Liver (tissue), 9 donors: Measurements from ENCODE around the gene CEP68. TPM values are rescaled to one million over a fixed set of nuclear protein-coding genes. Genes with fewer than 3 reads are reported as not detected.

Experiments used
- DNase-seq: peaks from one replicate; pipeline ENCODE4 v3.0.0-alpha.2; 2017; ENCODE audit warnings: low spot score
- H3K27ac ChIP-seq, 2 donors: one replicate each; pipeline ENCODE4 v1.7.0; 2013; ENCODE audit warnings: inconsistent platforms in 2 of 2, low read length in 2 of 2, control low read depth in 1 of 2, low read depth in 1 of 2, mild to moderate bottlenecking in 1 of 2
- H3K27me3 ChIP-seq, 4 donors: one replicate each; pipeline versions ENCODE4 v1.6.1 to v1.7.0; 2013; ENCODE audit warnings: low read length in 3 of 4, inconsistent platforms in 1 of 4, mild to moderate bottlenecking in 1 of 4, moderate library complexity in 1 of 4; ENCODE audit not compliant: control insufficient read depth in 4 of 4, insufficient read depth in 4 of 4
- H3K36me3 ChIP-seq, 4 donors: one replicate each; pipeline versions ENCODE4 v1.6.1 to v1.7.0; 2013; ENCODE audit warnings: low read length in 3 of 4, mild to moderate bottlenecking in 3 of 4, low read depth in 1 of 4, moderate library complexity in 1 of 4; ENCODE audit not compliant: control insufficient read depth in 4 of 4, insufficient read depth in 3 of 4
- H3K4me1 ChIP-seq, 4 donors: one replicate each; pipeline versions ENCODE4 v1.6.1 to v1.7.0; 2013; ENCODE audit warnings: low read length in 3 of 4, mild to moderate bottlenecking in 3 of 4, moderate library complexity in 1 of 4; ENCODE audit not compliant: control insufficient read depth in 4 of 4, insufficient read depth in 4 of 4
- H3K4me3 ChIP-seq, 3 donors: one replicate each; pipeline versions ENCODE4 v1.6.1 to v1.7.0; 2013; ENCODE audit warnings: low read length in 3 of 3, control low read depth in 1 of 3, low read depth in 1 of 3, mild to moderate bottlenecking in 1 of 3
- H3K9ac ChIP-seq, 2 donors: one replicate each; pipeline ENCODE4 v1.7.0; 2013; ENCODE audit warnings: low read length in 2 of 2, mild to moderate bottlenecking in 2 of 2, moderate library complexity in 2 of 2, control low read depth in 1 of 2, low read depth in 1 of 2
- H3K9me3 ChIP-seq, 4 donors: one replicate each; pipeline versions ENCODE4 v1.6.1 to v1.7.0; 2013; ENCODE audit warnings: low read length in 3 of 4; ENCODE audit not compliant: control insufficient read depth in 4 of 4
- ATF3 ChIP-seq: IDR thresholded peaks from 2 replicates; pipeline ENCODE4 v1.6.1; 2016; ENCODE audit warnings: antibody characterized with exemption
- CTCF ChIP-seq: fragments of 150-350 bp; IDR thresholded peaks from 2 replicates; pipeline ENCODE4 v1.5.1; 2017; ENCODE audit warnings: improper control_type of control experiment, low read depth, low read length; ENCODE audit not compliant: missing input control
- EGR1 ChIP-seq, 2 donors: IDR thresholded peaks; 2 replicates each; pipeline ENCODE4 v1.6.1; 2016 to 2018; ENCODE audit warnings: antibody characterized with exemption in 2 of 2, low read depth in 2 of 2
- FOXA1 ChIP-seq: IDR thresholded peaks from 2 replicates; pipeline ENCODE4 v1.6.1; 2016; ENCODE audit warnings: antibody characterized with exemption
- FOXA2 ChIP-seq: IDR thresholded peaks from 2 replicates; pipeline ENCODE4 v1.6.1; 2016; ENCODE audit warnings: antibody characterized with exemption
- GABPA ChIP-seq, 2 donors: IDR thresholded peaks in 1 of 2; conservative IDR thresholded peaks in 1 of 2; 2 replicates each; pipeline ENCODE4 v1.6.1; 2016; ENCODE audit warnings: antibody characterized with exemption in 2 of 2, mild to moderate bottlenecking in 1 of 2, moderate library complexity in 1 of 2
- HNF4A ChIP-seq, 2 donors: conservative IDR thresholded peaks; 2 replicates each; pipeline ENCODE4 v1.6.1; 2016; ENCODE audit warnings: antibody characterized with exemption in 2 of 2, mild to moderate bottlenecking in 2 of 2
- HNF4G ChIP-seq: IDR thresholded peaks from 2 replicates; pipeline ENCODE4 v1.6.1; 2016; ENCODE audit warnings: antibody characterized with exemption
- JUND ChIP-seq, 2 donors: IDR thresholded peaks; 2 replicates each; pipeline ENCODE4 v1.6.1; 2016; ENCODE audit warnings: antibody characterized with exemption in 2 of 2
- NR2F2 ChIP-seq: IDR thresholded peaks from 2 replicates; pipeline ENCODE4 v1.6.1; 2016; ENCODE audit warnings: antibody characterized with exemption
- RAD21 ChIP-seq, 2 donors: IDR thresholded peaks; 2 replicates each; pipeline ENCODE4 v1.6.1; 2016; ENCODE audit warnings: antibody characterized with exemption in 2 of 2, mild to moderate bottlenecking in 2 of 2
- RXRA ChIP-seq, 2 donors: IDR thresholded peaks; 2 replicates each; pipeline ENCODE4 v1.6.1; 2017 to 2018; ENCODE audit warnings: antibody characterized with exemption in 2 of 2, mild to moderate bottlenecking in 1 of 2
- TAF1 ChIP-seq: conservative IDR thresholded peaks from 2 replicates; pipeline ENCODE4 v1.6.1; 2016; ENCODE audit warnings: antibody characterized with exemption, mild to moderate bottlenecking
- YY1 ChIP-seq: IDR thresholded peaks from 2 replicates; pipeline ENCODE4 v1.6.1; 2016; ENCODE audit warnings: antibody characterized with exemption, mild to moderate bottlenecking
- ZBTB33 ChIP-seq: IDR thresholded peaks from 2 replicates; pipeline ENCODE4 v1.6.1; 2016; ENCODE audit warnings: antibody characterized with exemption
- WGBS: extraction: QIAGEN DNeasy Blood & Tissue Kit; methylation state at CpG from one replicate; pipeline ENCODE4 v1.1.7; 2013; 5-methylcytosine and 5-hydroxymethylcytosine counted together
- polyA plus RNA-seq, 2 donors: library from polyadenylated mRNA; stranded (reverse) in 1 of 2; unstranded in 1 of 2; fragments of 200-250 nt in 1 of 2; fragments of >200 nt in 1 of 2; fragmentation: Nextera tagmentation in 1 of 2; extraction: Ambion mirVana in 1 of 2; gene quantifications; one replicate each; pipeline versions ENCODE4 v1.2.1 to v1.2.3, GENCODE V29; 2013 to 2015
- total RNA-seq, 2 donors: library from RNA; depleted of rRNA; stranded (reverse); fragments of >200 nt; gene quantifications; one replicate each; pipeline ENCODE4 v1.2.3, GENCODE V29; 2014
- TF ChIP-seq, protein P1 (sequence below): IDR thresholded peaks from 2 replicates; pipeline ENCODE4 v1.6.1; 2016; ENCODE audit warnings: antibody characterized with exemption
- TF ChIP-seq, protein P2 (sequence below): IDR thresholded peaks from 2 replicates; pipeline ENCODE4 v1.6.1; 2016; ENCODE audit warnings: antibody characterized with exemption, mild to moderate bottlenecking
- donor health status: healthy.
- donor health status: healthy.
- donor health status: healthy.
- donor health status: healthy.
- donor health status: healthy.

The CEP68 gene
- total and polyA plus RNA-seq, 4 donors: 2.1 to 5.8 (median 4.1) TPM

GRCh38 chr2:65015731-65016130 is 40.5 kb upstream of the CEP68 start:
- 95% methylated on average over 5 of the region's 5 CpGs for WGBS
- Histone ChIP-seq H3K27ac (no peak overlapping the region), H3K4me1 (no peaks in the 10 kb centered on the region), H3K9me3 (no peaks in the 10 kb centered on the region), H3K36me3 (peaks cover 3 to 18% (median 14%) of the 10 kb centered on the region in 4 donors), H3K27me3 (no peaks in the 10 kb centered on the region), H3K4me3 (no peak overlapping the region), H3K9ac (no peak overlapping the region)
- TF ChIP-seq, protein P1, sequence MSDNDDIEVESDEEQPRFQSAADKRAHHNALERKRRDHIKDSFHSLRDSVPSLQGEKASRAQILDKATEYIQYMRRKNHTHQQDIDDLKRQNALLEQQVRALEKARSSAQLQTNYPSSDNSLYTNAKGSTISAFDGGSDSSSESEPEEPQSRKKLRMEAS: no peak
- TF ChIP-seq YY1: no peak
- TF ChIP-seq JUND (IDR thresholded peaks at IDR 0.05): no peak
- TF ChIP-seq, protein P2, sequence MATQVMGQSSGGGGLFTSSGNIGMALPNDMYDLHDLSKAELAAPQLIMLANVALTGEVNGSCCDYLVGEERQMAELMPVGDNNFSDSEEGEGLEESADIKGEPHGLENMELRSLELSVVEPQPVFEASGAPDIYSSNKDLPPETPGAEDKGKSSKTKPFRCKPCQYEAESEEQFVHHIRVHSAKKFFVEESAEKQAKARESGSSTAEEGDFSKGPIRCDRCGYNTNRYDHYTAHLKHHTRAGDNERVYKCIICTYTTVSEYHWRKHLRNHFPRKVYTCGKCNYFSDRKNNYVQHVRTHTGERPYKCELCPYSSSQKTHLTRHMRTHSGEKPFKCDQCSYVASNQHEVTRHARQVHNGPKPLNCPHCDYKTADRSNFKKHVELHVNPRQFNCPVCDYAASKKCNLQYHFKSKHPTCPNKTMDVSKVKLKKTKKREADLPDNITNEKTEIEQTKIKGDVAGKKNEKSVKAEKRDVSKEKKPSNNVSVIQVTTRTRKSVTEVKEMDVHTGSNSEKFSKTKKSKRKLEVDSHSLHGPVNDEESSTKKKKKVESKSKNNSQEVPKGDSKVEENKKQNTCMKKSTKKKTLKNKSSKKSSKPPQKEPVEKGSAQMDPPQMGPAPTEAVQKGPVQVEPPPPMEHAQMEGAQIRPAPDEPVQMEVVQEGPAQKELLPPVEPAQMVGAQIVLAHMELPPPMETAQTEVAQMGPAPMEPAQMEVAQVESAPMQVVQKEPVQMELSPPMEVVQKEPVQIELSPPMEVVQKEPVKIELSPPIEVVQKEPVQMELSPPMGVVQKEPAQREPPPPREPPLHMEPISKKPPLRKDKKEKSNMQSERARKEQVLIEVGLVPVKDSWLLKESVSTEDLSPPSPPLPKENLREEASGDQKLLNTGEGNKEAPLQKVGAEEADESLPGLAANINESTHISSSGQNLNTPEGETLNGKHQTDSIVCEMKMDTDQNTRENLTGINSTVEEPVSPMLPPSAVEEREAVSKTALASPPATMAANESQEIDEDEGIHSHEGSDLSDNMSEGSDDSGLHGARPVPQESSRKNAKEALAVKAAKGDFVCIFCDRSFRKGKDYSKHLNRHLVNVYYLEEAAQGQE: no peak
- no peak for TF ChIP-seq EGR1 (IDR thresholded peaks at IDR 0.05; ENCODE audit: low read depth in 2 of 2)
- TF ChIP-seq GABPA (IDR thresholded peaks at IDR 0.05 in 1 of 2, conservative IDR thresholded peaks at IDR 0.05 in 1 of 2): no peak
- TF ChIP-seq TAF1: no peak
- no peak for TF ChIP-seq HNF4G
- TF ChIP-seq ZBTB33: no peak
- TF ChIP-seq RXRA (IDR thresholded peaks at IDR 0.05): no peak
- TF ChIP-seq HNF4A (conservative IDR thresholded peaks at IDR 0.05): no peak
- no peak for TF ChIP-seq RAD21 (IDR thresholded peaks at IDR 0.05)
- no peak for TF ChIP-seq NR2F2
- no peak for TF ChIP-seq ATF3
- TF ChIP-seq CTCF: no peak
- no peak for TF ChIP-seq FOXA1
- no peak for TF ChIP-seq FOXA2
- DNase-seq: no peak

GRCh38 chr2:65016789-65017188 is 39.4 kb upstream of the CEP68 start:
- WGBS: 92% methylated on average over 6 of the region's 6 CpGs
- H3K9ac ChIP-seq: no peak overlapping the region
- TF ChIP-seq EGR1 (IDR thresholded peaks at IDR 0.05; ENCODE audit: low read depth in 2 of 2): no peak
- TF ChIP-seq HNF4G: no peak
- no peak for TF ChIP-seq GABPA (IDR thresholded peaks at IDR 0.05 in 1 of 2, conservative IDR thresholded peaks at IDR 0.05 in 1 of 2)
- TF ChIP-seq FOXA2: no peak
- TF ChIP-seq, protein P2: no peak
- TF ChIP-seq YY1: no peak
- no peak for TF ChIP-seq RXRA (IDR thresholded peaks at IDR 0.05)
- no peak for TF ChIP-seq ATF3
- H3K36me3 ChIP-seq: peaks cover 6 to 26% (median 13%) of the 10 kb centered on the region in 4 donors
- no peak overlapping the region for H3K27ac ChIP-seq
- no peaks in the 10 kb centered on the region for H3K4me1 ChIP-seq
- no peaks in the 10 kb centered on the region for H3K27me3 ChIP-seq
- DNase-seq: no peak
- no peaks in the 10 kb centered on the region for H3K9me3 ChIP-seq
- H3K4me3 ChIP-seq: no peak overlapping the region
